HCT116 (cell line): ENCODE results near the gene DCLRE1C. TPM values are rescaled to one million over a fixed set of nuclear protein-coding genes. Genes with fewer than 3 reads are reported as not detected.

Source experiments
- ATAC-seq: fragments of 200-7000 bp; cut with Tn5 transposase; 2 replicates; pipeline ENCODE4 v1.9.1; 2020; ENCODE audit warnings: mild to moderate bottlenecking, moderate library complexity
- BruUV-seq: library from RNA; stranded (reverse); fragments of 400-500 nt; replicated peaks from 2 replicates; lab custom pipeline; 2021; lab: Mats Ljungman, UMichigan
- CTCF ChIA-PET: fragments of 300-600 bp; sonication (Branson Sonifier 250); formaldehyde crosslinking; loops from one replicate; lab custom pipeline; 2021; ENCODE audit warnings: antibody characterized with exemption; lab: Charles Lee
- POLR2A ChIA-PET: fragments of 300-600, 350-600 bp; sonication (Branson Sonifier 250); formaldehyde crosslinking; loops from one replicate; lab custom pipeline; 2021; ENCODE audit warnings: antibody characterized with exemption; lab: Charles Lee
- RAD21 ChIA-PET, 2 experiments: fragments of 300-600 bp; sonication (Branson Sonifier 250); formaldehyde crosslinking; loops; one replicate each; lab custom pipeline; 2023; ENCODE audit warnings: low total read pairs in 2 of 2; ENCODE audit not compliant: uncharacterized antibody in 2 of 2, unreplicated experiment in 2 of 2, low non-redundant PET in 1 of 2; lab: Charles Lee
- DNase-seq: peaks from one replicate; pipeline ENCODE4 v3.0.0-alpha.2; 2010; ENCODE audit warnings: low read depth, low spot score
- H2AFZ ChIP-seq: fragments of 200-600 bp; shearing (Covaris generic), sonication (generic); 2 replicates; pipeline ENCODE4 v1.6.1; 2017; ENCODE audit warnings: low read depth, mixed run types, mixed read lengths, antibody characterized with exemption, low read length; ENCODE audit not compliant: poor library complexity, severe bottlenecking
- H3K27ac ChIP-seq: 2 replicates; pipeline ENCODE4 v1.5.1; 2012; ENCODE audit warnings: low read depth, low read length
- H3K27me3 ChIP-seq: fragments of 200-600 bp; sonication (generic); 2 replicates; pipeline ENCODE4 v1.6.1; 2016; ENCODE audit warnings: mixed run types, low read length, mixed read lengths; ENCODE audit not compliant: insufficient read depth
- H3K36me3 ChIP-seq, 2 experiments: fragments of 200-500 bp in 1 of 2; fragments of 200-600 bp in 1 of 2; sonication (Bioruptor generic) in 1 of 2; sonication (generic) in 1 of 2; 2 replicates each; pipeline versions ENCODE4 v1.5.1 to v1.6.1; 2014 to 2016; ENCODE audit warnings: low read length in 2 of 2, inconsistent platforms in 1 of 2, mixed read lengths in 1 of 2, mixed run types in 1 of 2; ENCODE audit not compliant: insufficient read depth in 2 of 2, control insufficient read depth in 1 of 2
- H3K4me1 ChIP-seq, 2 experiments: fragments of 200-600 bp in 1 of 2; sonication (generic) in 1 of 2; 2 replicates each; pipeline versions ENCODE4 v1.5.1 to v1.6.1; 2012 to 2017; ENCODE audit warnings: low read length in 2 of 2, inconsistent platforms in 1 of 2, mild to moderate bottlenecking in 1 of 2, mixed read lengths in 1 of 2, mixed run types in 1 of 2, moderate library complexity in 1 of 2; ENCODE audit not compliant: insufficient read depth in 2 of 2, control insufficient read depth in 1 of 2
- H3K4me2 ChIP-seq: fragments of 200-600 bp; sonication (generic); 2 replicates; pipeline ENCODE4 v1.6.1; 2017; ENCODE audit warnings: mixed run types, low read length, mixed read lengths
- H3K4me3 ChIP-seq, 2 experiments: fragments of 200-600 bp in 1 of 2; sonication (generic) in 1 of 2; replicated peaks in 1 of 2; 2 replicates each; pipeline ENCODE4 v1.5.1; 2011 to 2016; ENCODE audit warnings: low read length in 2 of 2, control low read depth in 1 of 2, low read depth in 1 of 2, mild to moderate bottlenecking in 1 of 2, mixed read lengths in 1 of 2, mixed run types in 1 of 2
- H3K79me2 ChIP-seq: fragments of 200-600 bp; sonication (generic); 2 replicates; pipeline ENCODE4 v1.6.1; 2017; ENCODE audit warnings: mild to moderate bottlenecking, mixed run types, low read length, moderate library complexity, mixed read lengths; ENCODE audit not compliant: insufficient read depth
- H3K9ac ChIP-seq: fragments of 200-600 bp; sonication (generic); 2 replicates; pipeline ENCODE4 v1.6.1; 2016; ENCODE audit warnings: low read length, mixed read lengths
- H3K9me2 ChIP-seq: fragments of 200-600 bp; sonication (generic), shearing (Covaris generic); 2 replicates; pipeline ENCODE4 v1.6.1; 2017; ENCODE audit warnings: mixed run types, mild to moderate bottlenecking, moderate library complexity; ENCODE audit not compliant: insufficient read depth
- H3K9me3 ChIP-seq, 2 experiments: fragments of 200-500 bp in 1 of 2; fragments of 200-600 bp in 1 of 2; sonication (Bioruptor generic) in 1 of 2; sonication (generic) in 1 of 2; 2 replicates each; pipeline ENCODE4 v1.6.1; 2014 to 2017; ENCODE audit warnings: low read length in 2 of 2, mixed read lengths in 2 of 2, inconsistent platforms in 1 of 2, low read depth in 1 of 2, mild to moderate bottlenecking in 1 of 2, mixed run types in 1 of 2, moderate library complexity in 1 of 2; ENCODE audit not compliant: control insufficient read depth in 1 of 2, insufficient read depth in 1 of 2
- H4K20me1 ChIP-seq: fragments of 200-600 bp; sonication (generic), shearing (Covaris generic); 2 replicates; pipeline ENCODE4 v1.6.1; 2017; ENCODE audit warnings: mixed run types, mild to moderate bottlenecking, moderate library complexity; ENCODE audit not compliant: insufficient read depth
- EGR1 ChIP-seq: IDR thresholded peaks from 2 replicates; pipeline ENCODE4 v1.6.1; 2012; ENCODE audit warnings: low read depth
- JUND ChIP-seq: IDR thresholded peaks from 2 replicates; pipeline ENCODE4 v1.6.1; 2012
- SIN3A ChIP-seq: IDR thresholded peaks from 2 replicates; pipeline ENCODE4 v1.6.1; 2012; ENCODE audit warnings: low read depth
- YY1 ChIP-seq: IDR thresholded peaks from 2 replicates; pipeline ENCODE4 v1.6.1; 2011; ENCODE audit warnings: low read length, low read depth, moderate library complexity, mild to moderate bottlenecking; ENCODE audit not compliant: insufficient replicate concordance; ENCODE audit errors: extremely low read depth
- intact Hi-C: fragments of 100-400 bp; cut with micrococcal nuclease; formaldehyde crosslinking; loops from 2 replicates; pipeline ENCODE4 v1.10.0; 2022
- total RNA-seq: library from RNA; stranded (reverse); gene quantifications from one replicate; pipeline ENCODE4 v1.2.1, GENCODE V29; 2021; ENCODE audit not compliant: unreplicated experiment
- TF ChIP-seq, protein P1 (sequence below), 3 experiments: fragments of 200-600 bp in 1 of 3; sonication (generic) in 1 of 3; IDR thresholded peaks in 2 of 3; conservative IDR thresholded peaks in 1 of 3; 2 replicates each; pipeline ENCODE4 v1.5.1; 2012 to 2017; ENCODE audit warnings: low read depth in 2 of 3, low read length in 2 of 3, antibody characterized with exemption in 1 of 3, borderline replicate concordance in 1 of 3, control low read depth in 1 of 3, mild to moderate bottlenecking in 1 of 3, mixed read lengths in 1 of 3, mixed run types in 1 of 3, moderate library complexity in 1 of 3; ENCODE audit not compliant: insufficient read depth in 1 of 3
- TF ChIP-seq, protein P2 (sequence below): IDR thresholded peaks from 2 replicates; pipeline ENCODE4 v1.6.1; 2012
- TF ChIP-seq, protein P3 (sequence below): IDR thresholded peaks from 2 replicates; pipeline ENCODE4 v1.6.1; 2012
- TF ChIP-seq, protein P4 (sequence below): IDR thresholded peaks from 2 replicates; pipeline ENCODE4 v1.6.1; 2011; ENCODE audit warnings: mild to moderate bottlenecking, low read length, moderate library complexity; ENCODE audit not compliant: insufficient replicate concordance; ENCODE audit errors: extremely low read depth
- TF ChIP-seq, protein P5 (sequence below): IDR thresholded peaks from 2 replicates; pipeline ENCODE4 v1.6.1; 2012; ENCODE audit warnings: low read depth

DCLRE1C gene
- total RNA-seq, 1 experiment from 2014 or later = 14.5 TPM

DNA sequence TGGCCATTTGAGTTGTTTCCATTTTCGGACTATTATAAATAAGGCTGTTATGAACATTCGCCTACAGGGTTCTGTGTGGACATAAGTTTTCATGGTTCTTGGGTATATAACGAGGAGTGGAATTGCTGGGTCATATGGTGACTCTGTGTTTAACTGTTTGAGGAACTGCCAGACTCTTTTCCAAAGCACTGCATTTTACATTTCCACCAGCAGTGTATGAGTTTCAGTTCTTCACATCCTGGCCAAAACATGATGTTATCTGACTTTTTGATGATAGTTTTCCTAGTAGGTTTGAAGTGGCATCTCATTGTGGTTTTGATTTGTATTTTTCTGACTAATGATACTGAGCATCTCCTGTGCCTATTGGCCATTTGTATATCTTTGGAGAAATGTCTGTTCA lies 69.8 kb downstream of the DCLRE1C start:
- DNase-seq = no peak
- Histone ChIP-seq H3K9me2 (no peaks in the 10 kb centered on the region), H3K36me3 (peaks cover 9 to 15% of the 10 kb centered on the region in 2 experiments; a peak in 3 of 4 replicates), H3K9ac (no peak overlapping the region), H4K20me1 (no peaks in the 10 kb centered on the region), H3K27ac (no peak overlapping the region), H3K9me3 (no peaks in the 10 kb centered on the region), H3K4me1 (peaks cover 3 to 10% of the 10 kb centered on the region in 2 experiments; a peak in 2 of 4 replicates), H3K4me2 (no peak overlapping the region), H2AFZ (no peak overlapping the region), H3K27me3 (no peaks in the 10 kb centered on the region), H3K4me3 (no peak overlapping the region), H3K79me2 (peaks cover 97% of the 10 kb centered on the region)
- RAD21 ChIA-PET = no interaction called here
- CTCF ChIA-PET = no interaction called here
- POLR2A ChIA-PET = no interaction called here
- no peak for ATAC-seq
- TF ChIP-seq, protein P1, sequence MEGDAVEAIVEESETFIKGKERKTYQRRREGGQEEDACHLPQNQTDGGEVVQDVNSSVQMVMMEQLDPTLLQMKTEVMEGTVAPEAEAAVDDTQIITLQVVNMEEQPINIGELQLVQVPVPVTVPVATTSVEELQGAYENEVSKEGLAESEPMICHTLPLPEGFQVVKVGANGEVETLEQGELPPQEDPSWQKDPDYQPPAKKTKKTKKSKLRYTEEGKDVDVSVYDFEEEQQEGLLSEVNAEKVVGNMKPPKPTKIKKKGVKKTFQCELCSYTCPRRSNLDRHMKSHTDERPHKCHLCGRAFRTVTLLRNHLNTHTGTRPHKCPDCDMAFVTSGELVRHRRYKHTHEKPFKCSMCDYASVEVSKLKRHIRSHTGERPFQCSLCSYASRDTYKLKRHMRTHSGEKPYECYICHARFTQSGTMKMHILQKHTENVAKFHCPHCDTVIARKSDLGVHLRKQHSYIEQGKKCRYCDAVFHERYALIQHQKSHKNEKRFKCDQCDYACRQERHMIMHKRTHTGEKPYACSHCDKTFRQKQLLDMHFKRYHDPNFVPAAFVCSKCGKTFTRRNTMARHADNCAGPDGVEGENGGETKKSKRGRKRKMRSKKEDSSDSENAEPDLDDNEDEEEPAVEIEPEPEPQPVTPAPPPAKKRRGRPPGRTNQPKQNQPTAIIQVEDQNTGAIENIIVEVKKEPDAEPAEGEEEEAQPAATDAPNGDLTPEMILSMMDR (IDR thresholded peaks at IDR 0.05 in 2 of 3, conservative IDR thresholded peaks at IDR 0.05 in 1 of 3; ENCODE audit: borderline replicate concordance in 1 of 3, insufficient read depth in 1 of 3, low read depth in 2 of 3, low read length in 2 of 3) = no peak
- intact Hi-C loops = no loop called here
- no TSS peak for BruUV-seq

DNA sequence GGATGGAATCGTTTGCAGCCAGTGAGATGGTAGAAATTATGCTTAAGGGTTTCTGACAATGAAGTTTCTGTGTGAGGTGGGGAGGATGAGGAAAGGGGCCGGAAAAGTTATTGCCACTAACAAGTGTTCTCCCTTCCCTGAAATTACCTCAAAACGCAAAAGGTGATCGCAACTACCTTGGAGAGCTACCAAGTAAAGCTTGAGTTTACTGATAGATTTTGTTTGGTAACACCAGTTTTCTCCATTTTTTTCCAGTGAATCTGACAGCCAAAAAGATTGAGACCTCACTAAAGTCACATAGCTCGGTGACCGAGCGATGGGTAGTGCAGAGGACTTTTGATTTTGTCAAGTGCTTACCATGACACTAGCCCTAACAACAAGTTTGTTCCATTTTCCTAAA lies 73.7 kb downstream of the DCLRE1C start:
- BruUV-seq = no TSS peak

More for the DNA sequence above, 73.7 kb downstream of the DCLRE1C start:
- Histone ChIP-seq H2AFZ (no peak overlapping the region), H3K4me1 (peaks cover 9 to 18% of the 10 kb centered on the region in 2 experiments), H3K27ac (no peak overlapping the region), H3K4me2 (peak overlapping the region; percentile 80), H3K36me3 (peaks cover 7% of the 10 kb centered on the region in 2 experiments; a peak in 3 of 4 replicates), H3K27me3 (no peaks in the 10 kb centered on the region), H3K9me3 (no peaks in the 10 kb centered on the region), H3K9ac (peak overlapping the region; percentile 93), H4K20me1 (no peaks in the 10 kb centered on the region), H3K9me2 (no peaks in the 10 kb centered on the region), H3K79me2 (peaks cover 84% of the 10 kb centered on the region), H3K4me3 (peak overlapping the region; percentile 76 to 88)
- intact Hi-C loops = no loop called here
- ChIA-PET RAD21 (no interaction called here), POLR2A (no interaction called here), CTCF (no interaction called here)
- ATAC-seq = no peak
- TF ChIP-seq EGR1 = no peak
- TF ChIP-seq, protein P2, sequence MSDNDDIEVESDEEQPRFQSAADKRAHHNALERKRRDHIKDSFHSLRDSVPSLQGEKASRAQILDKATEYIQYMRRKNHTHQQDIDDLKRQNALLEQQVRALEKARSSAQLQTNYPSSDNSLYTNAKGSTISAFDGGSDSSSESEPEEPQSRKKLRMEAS = no peak
- TF ChIP-seq, protein P3, sequence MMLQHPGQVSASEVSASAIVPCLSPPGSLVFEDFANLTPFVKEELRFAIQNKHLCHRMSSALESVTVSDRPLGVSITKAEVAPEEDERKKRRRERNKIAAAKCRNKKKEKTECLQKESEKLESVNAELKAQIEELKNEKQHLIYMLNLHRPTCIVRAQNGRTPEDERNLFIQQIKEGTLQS = no peak
- TF ChIP-seq, protein P4, sequence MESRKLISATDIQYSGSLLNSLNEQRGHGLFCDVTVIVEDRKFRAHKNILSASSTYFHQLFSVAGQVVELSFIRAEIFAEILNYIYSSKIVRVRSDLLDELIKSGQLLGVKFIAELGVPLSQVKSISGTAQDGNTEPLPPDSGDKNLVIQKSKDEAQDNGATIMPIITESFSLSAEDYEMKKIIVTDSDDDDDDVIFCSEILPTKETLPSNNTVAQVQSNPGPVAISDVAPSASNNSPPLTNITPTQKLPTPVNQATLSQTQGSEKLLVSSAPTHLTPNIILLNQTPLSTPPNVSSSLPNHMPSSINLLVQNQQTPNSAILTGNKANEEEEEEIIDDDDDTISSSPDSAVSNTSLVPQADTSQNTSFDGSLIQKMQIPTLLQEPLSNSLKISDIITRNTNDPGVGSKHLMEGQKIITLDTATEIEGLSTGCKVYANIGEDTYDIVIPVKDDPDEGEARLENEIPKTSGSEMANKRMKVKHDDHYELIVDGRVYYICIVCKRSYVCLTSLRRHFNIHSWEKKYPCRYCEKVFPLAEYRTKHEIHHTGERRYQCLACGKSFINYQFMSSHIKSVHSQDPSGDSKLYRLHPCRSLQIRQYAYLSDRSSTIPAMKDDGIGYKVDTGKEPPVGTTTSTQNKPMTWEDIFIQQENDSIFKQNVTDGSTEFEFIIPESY = no peak
- TF ChIP-seq, protein P5, sequence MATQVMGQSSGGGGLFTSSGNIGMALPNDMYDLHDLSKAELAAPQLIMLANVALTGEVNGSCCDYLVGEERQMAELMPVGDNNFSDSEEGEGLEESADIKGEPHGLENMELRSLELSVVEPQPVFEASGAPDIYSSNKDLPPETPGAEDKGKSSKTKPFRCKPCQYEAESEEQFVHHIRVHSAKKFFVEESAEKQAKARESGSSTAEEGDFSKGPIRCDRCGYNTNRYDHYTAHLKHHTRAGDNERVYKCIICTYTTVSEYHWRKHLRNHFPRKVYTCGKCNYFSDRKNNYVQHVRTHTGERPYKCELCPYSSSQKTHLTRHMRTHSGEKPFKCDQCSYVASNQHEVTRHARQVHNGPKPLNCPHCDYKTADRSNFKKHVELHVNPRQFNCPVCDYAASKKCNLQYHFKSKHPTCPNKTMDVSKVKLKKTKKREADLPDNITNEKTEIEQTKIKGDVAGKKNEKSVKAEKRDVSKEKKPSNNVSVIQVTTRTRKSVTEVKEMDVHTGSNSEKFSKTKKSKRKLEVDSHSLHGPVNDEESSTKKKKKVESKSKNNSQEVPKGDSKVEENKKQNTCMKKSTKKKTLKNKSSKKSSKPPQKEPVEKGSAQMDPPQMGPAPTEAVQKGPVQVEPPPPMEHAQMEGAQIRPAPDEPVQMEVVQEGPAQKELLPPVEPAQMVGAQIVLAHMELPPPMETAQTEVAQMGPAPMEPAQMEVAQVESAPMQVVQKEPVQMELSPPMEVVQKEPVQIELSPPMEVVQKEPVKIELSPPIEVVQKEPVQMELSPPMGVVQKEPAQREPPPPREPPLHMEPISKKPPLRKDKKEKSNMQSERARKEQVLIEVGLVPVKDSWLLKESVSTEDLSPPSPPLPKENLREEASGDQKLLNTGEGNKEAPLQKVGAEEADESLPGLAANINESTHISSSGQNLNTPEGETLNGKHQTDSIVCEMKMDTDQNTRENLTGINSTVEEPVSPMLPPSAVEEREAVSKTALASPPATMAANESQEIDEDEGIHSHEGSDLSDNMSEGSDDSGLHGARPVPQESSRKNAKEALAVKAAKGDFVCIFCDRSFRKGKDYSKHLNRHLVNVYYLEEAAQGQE = peak; percentile 42
- no peak for TF ChIP-seq YY1
- no peak for TF ChIP-seq JUND
- TF ChIP-seq SIN3A = no peak
- no peak for DNase-seq
